Gastroesophageal sphincter (tissue), 4 donors: ENCODE measurements around the gene APBB1. TPM values are rescaled to one million over a fixed set of nuclear protein-coding genes. Genes with fewer than 3 reads are reported as not detected.

ENCODE experiments used
- ATAC-seq: fragments of 150-250 bp; one replicate; pipeline ENCODE4 v1.9.1; 2016; ENCODE audit warnings: mild to moderate bottlenecking, moderate library complexity
- H3K27ac ChIP-seq, 4 donors: fragments of 200-600 bp; sonication (generic) in 3 of 4; 1 replicate in 3 of 4; 2 replicates in 1 of 4; pipeline ENCODE4 v1.5.1; 2016 to 2019
- H3K27me3 ChIP-seq: fragments of 200-600 bp; sonication (generic); one replicate; pipeline ENCODE4 v1.5.1; 2019
- H3K36me3 ChIP-seq, 2 donors: fragments of 200-600 bp; sonication (generic); one replicate each; pipeline ENCODE4 v1.5.1; 2019; ENCODE audit warnings: control low read depth in 1 of 2
- H3K4me1 ChIP-seq, 3 donors: fragments of 200-600 bp; sonication (generic); 1 replicate in 2 of 3; 2 replicates in 1 of 3; pipeline ENCODE4 v1.5.1; 2016 to 2019; ENCODE audit warnings: control low read depth in 2 of 3
- H3K4me3 ChIP-seq, 2 donors: fragments of 200-600 bp; sonication (generic); one replicate each; pipeline ENCODE4 v1.5.1; 2019; ENCODE audit warnings: mild to moderate bottlenecking in 1 of 2, moderate library complexity in 1 of 2
- H3K9me3 ChIP-seq, 3 donors: fragments of 200-600 bp; sonication (generic); one replicate each; pipeline ENCODE4 v1.5.1; 2017 to 2019; ENCODE audit warnings: control low read depth in 2 of 3
- CTCF ChIP-seq, 4 experiments: fragments of 200-600 bp in 2 of 4; fragments of 450-650 bp in 2 of 4; sonication (generic) in 1 of 4; IDR thresholded peaks; one replicate each; pipeline ENCODE4 v1.5.1; 2017 to 2019; ENCODE audit warnings: antibody characterized with exemption in 4 of 4, mild to moderate bottlenecking in 2 of 4, moderate library complexity in 2 of 4
- EP300 ChIP-seq: sonication (generic); formaldehyde crosslinking; IDR thresholded peaks from one replicate; pipeline ENCODE4 v1.6.1; 2017; ENCODE audit warnings: antibody characterized with exemption, mild to moderate bottlenecking
- POLR2A ChIP-seq, 2 donors: fragments of 450-650 bp; IDR thresholded peaks; one replicate each; pipeline ENCODE4 v1.6.1; 2017; ENCODE audit warnings: antibody characterized with exemption in 2 of 2, mild to moderate bottlenecking in 2 of 2, moderate library complexity in 1 of 2
- POLR2AphosphoS5 ChIP-seq: sonication (generic); formaldehyde crosslinking; IDR thresholded peaks from one replicate; pipeline ENCODE4 v1.6.1; 2017; ENCODE audit warnings: antibody characterized with exemption
- WGBS, 2 donors: methylation state at CpG; one replicate each; pipeline ENCODE4 v1.1.5; 2018; ENCODE audit warnings: low coverage in 1 of 2; 5-methylcytosine and 5-hydroxymethylcytosine counted together
- total RNA-seq, 4 donors: library from RNA; depleted of rRNA; stranded (reverse); fragments of >200 nt; gene quantifications; one replicate each; pipeline ENCODE4 v1.1.0, GENCODE V29; 2016

APBB1 gene
- total RNA-seq, 4 donors from 2014 or later, result 55.9 to 149 (median 73.1) TPM

GRCh38 chr11:6437993-6438392, 19.1 kb upstream of the APBB1 start:
- no peaks in the 10 kb centered on the region for H3K4me1 ChIP-seq
- no peak overlapping the region for H3K4me3 ChIP-seq
- no peaks in the 10 kb centered on the region for H3K36me3 ChIP-seq
- no peak for ATAC-seq
- WGBS, 2 donors, result 57 to 81% methylated on average over 3 of the region's 3 CpGs
- H3K9me3 ChIP-seq, result no peaks in the 10 kb centered on the region
- H3K27ac ChIP-seq, result no peak overlapping the region
- TF ChIP-seq CTCF (IDR thresholded peaks at IDR 0.05), result no peak
- no peak for TF ChIP-seq EP300
- no peak for TF ChIP-seq POLR2A (IDR thresholded peaks at IDR 0.05)
- no peak for TF ChIP-seq POLR2AphosphoS5
- no peaks in the 10 kb centered on the region for H3K27me3 ChIP-seq

GRCh38 chr11:6437423-6437822, 18.5 kb upstream of the APBB1 start:
- Histone ChIP-seq H3K36me3 (no peaks in the 10 kb centered on the region), H3K4me3 (no peak overlapping the region), H3K4me1 (no peaks in the 10 kb centered on the region), H3K27me3 (no peaks in the 10 kb centered on the region), H3K27ac (no peak overlapping the region), H3K9me3 (no peaks in the 10 kb centered on the region)
- TF ChIP-seq POLR2A (IDR thresholded peaks at IDR 0.05) (no peak), EP300 (no peak), CTCF (IDR thresholded peaks at IDR 0.05) (no peak), POLR2AphosphoS5 (no peak)
- no peak for ATAC-seq
- WGBS, 2 donors, result 88% methylated on average over 3 of the region's 12 CpGs; no CpG with 5 or more reads in 1 of the 2 donors

- Histone ChIP-seq H3K36me3 (no peaks in the 10 kb centered on the region), H3K9me3 (no peaks in the 10 kb centered on the region), H3K4me3 (no peak overlapping the region), H3K4me1 (no peaks in the 10 kb centered on the region), H3K27ac (no peak overlapping the region), H3K27me3 (no peaks in the 10 kb centered on the region)
- ATAC-seq, result no peak
- TF ChIP-seq EP300, result no peak
- no peak for TF ChIP-seq POLR2AphosphoS5
- no peak for TF ChIP-seq CTCF (IDR thresholded peaks at IDR 0.05)
- no peak for TF ChIP-seq POLR2A (IDR thresholded peaks at IDR 0.05)
- WGBS, 2 donors, result 78 to 80% methylated on average over 3 to 5 of the region's 5 CpGs
Observed at GRCh38 chr11:6433998-6434660, 15.2 kb upstream of the APBB1 start.

GRCh38 chr11:6431861-6432260, 13.0 kb upstream of the APBB1 start:
- Histone ChIP-seq H3K9me3 (no peaks in the 10 kb centered on the region), H3K4me1 (no peaks in the 10 kb centered on the region), H3K27me3 (no peaks in the 10 kb centered on the region), H3K36me3 (no peaks in the 10 kb centered on the region), H3K27ac (no peak overlapping the region), H3K4me3 (no peak overlapping the region)
- TF ChIP-seq POLR2A (IDR thresholded peaks at IDR 0.05) (no peak), CTCF (IDR thresholded peaks at IDR 0.05) (no peak), POLR2AphosphoS5 (no peak), EP300 (no peak)
- ATAC-seq, result no peak
- WGBS, 2 donors, result 93% methylated on average over 3 of the region's 3 CpGs; no CpG with 5 or more reads in 1 of the 2 donors

- no peak for ATAC-seq
- TF ChIP-seq EP300, result no peak
- TF ChIP-seq CTCF (IDR thresholded peaks at IDR 0.05), result no peak
- TF ChIP-seq POLR2AphosphoS5, result no peak
- TF ChIP-seq POLR2A (IDR thresholded peaks at IDR 0.05), result no peak
Observed at GRCh38 chr11:6427516-6427915, 8.6 kb upstream of the APBB1 start.

More at GRCh38 chr11:6427516-6427915, 8.6 kb upstream of the APBB1 start:
- H3K27ac ChIP-seq, result no peak overlapping the region
- H3K4me1 ChIP-seq, result no peaks in the 10 kb centered on the region
- H3K36me3 ChIP-seq, result no peaks in the 10 kb centered on the region
- no peaks in the 10 kb centered on the region for H3K9me3 ChIP-seq
- no peaks in the 10 kb centered on the region for H3K27me3 ChIP-seq
- no peak overlapping the region for H3K4me3 ChIP-seq
